IPS-15b (cell line): Measurements from ENCODE around the gene SERPINB2.

Experiments used
- H3K27me3 ChIP-seq: one replicate; pipeline ENCODE4 v1.6.1; 2013; ENCODE audit warnings: low read length; ENCODE audit not compliant: control insufficient read depth, insufficient read depth
- H3K36me3 ChIP-seq: one replicate; pipeline ENCODE4 v1.6.1; 2013; ENCODE audit warnings: low read length; ENCODE audit not compliant: control insufficient read depth, insufficient read depth
- H3K4me1 ChIP-seq: one replicate; pipeline ENCODE4 v1.6.1; 2013; ENCODE audit warnings: mild to moderate bottlenecking, low read length; ENCODE audit not compliant: control insufficient read depth, insufficient read depth
- H3K4me3 ChIP-seq: one replicate; pipeline ENCODE4 v1.5.1; 2013; ENCODE audit warnings: low read depth, low read length
- H3K9ac ChIP-seq: one replicate; pipeline ENCODE4 v1.6.1; 2013; ENCODE audit warnings: low read depth, mild to moderate bottlenecking, low read length
- H3K9me3 ChIP-seq: one replicate; pipeline ENCODE4 v1.6.1; 2013; ENCODE audit warnings: mild to moderate bottlenecking, low read length; ENCODE audit not compliant: control insufficient read depth, insufficient read depth

Gene SERPINB2

GRCh38 chr18:63890237-63890949, 2.9 kb downstream of the SERPINB2 start:
- Histone ChIP-seq H3K27me3 (no peaks in the 10 kb centered on the region), H3K4me1 (no peaks in the 10 kb centered on the region), H3K9ac (no peak overlapping the region), H3K9me3 (no peaks in the 10 kb centered on the region), H3K36me3 (no peaks in the 10 kb centered on the region), H3K4me3 (no peak overlapping the region)

GRCh38 chr18:63890950-63891304, 3.4 kb downstream of the SERPINB2 start:
- Histone ChIP-seq H3K4me3 (no peak overlapping the region), H3K27me3 (no peaks in the 10 kb centered on the region), H3K36me3 (no peaks in the 10 kb centered on the region), H3K9ac (no peak overlapping the region), H3K4me1 (no peaks in the 10 kb centered on the region), H3K9me3 (no peaks in the 10 kb centered on the region)

GRCh38 chr18:63892566-63892965, 5.1 kb downstream of the SERPINB2 start:
- Histone ChIP-seq H3K4me3 (no peak overlapping the region), H3K9me3 (no peaks in the 10 kb centered on the region), H3K27me3 (no peaks in the 10 kb centered on the region), H3K36me3 (no peaks in the 10 kb centered on the region), H3K9ac (no peak overlapping the region), H3K4me1 (no peaks in the 10 kb centered on the region)

- Histone ChIP-seq H3K4me3 (no peak overlapping the region), H3K36me3 (no peaks in the 10 kb centered on the region), H3K27me3 (no peaks in the 10 kb centered on the region), H3K9ac (no peak overlapping the region), H3K4me1 (no peaks in the 10 kb centered on the region), H3K9me3 (no peaks in the 10 kb centered on the region)
Observed at GRCh38 chr18:63894106-63894772, 6.7 kb downstream of the SERPINB2 start.

- Histone ChIP-seq H3K9me3 (no peaks in the 10 kb centered on the region), H3K36me3 (no peaks in the 10 kb centered on the region), H3K27me3 (no peaks in the 10 kb centered on the region), H3K4me1 (no peaks in the 10 kb centered on the region), H3K4me3 (no peak overlapping the region), H3K9ac (no peak overlapping the region)
Observed at GRCh38 chr18:63895190-63895589, 7.7 kb downstream of the SERPINB2 start.

- Histone ChIP-seq H3K9me3 (no peaks in the 10 kb centered on the region), H3K4me3 (no peak overlapping the region), H3K36me3 (no peaks in the 10 kb centered on the region), H3K9ac (no peak overlapping the region), H3K4me1 (no peaks in the 10 kb centered on the region), H3K27me3 (no peaks in the 10 kb centered on the region)
Observed at GRCh38 chr18:63897072-63897471, 9.6 kb downstream of the SERPINB2 start.

- Histone ChIP-seq H3K9me3 (no peaks in the 10 kb centered on the region), H3K4me3 (no peak overlapping the region), H3K27me3 (no peaks in the 10 kb centered on the region), H3K4me1 (no peaks in the 10 kb centered on the region), H3K36me3 (no peaks in the 10 kb centered on the region), H3K9ac (no peak overlapping the region)
Observed at GRCh38 chr18:63899206-63899605, 11.7 kb downstream of the SERPINB2 start.

- no peak overlapping the region for H3K4me3 ChIP-seq
Observed at GRCh38 chr18:63903851-63904570, 16.5 kb downstream of the SERPINB2 start.

GRCh38 chr18:63904694-63905093, 17.2 kb downstream of the SERPINB2 start:
- no peaks in the 10 kb centered on the region for H3K9me3 ChIP-seq
- no peaks in the 10 kb centered on the region for H3K36me3 ChIP-seq
- no peak overlapping the region for H3K4me3 ChIP-seq
- no peaks in the 10 kb centered on the region for H3K4me1 ChIP-seq
- no peak overlapping the region for H3K9ac ChIP-seq
- H3K27me3 ChIP-seq = no peaks in the 10 kb centered on the region

More at GRCh38 chr18:63903851-63904570, 16.5 kb downstream of the SERPINB2 start:
- Histone ChIP-seq H3K9ac (no peak overlapping the region), H3K36me3 (no peaks in the 10 kb centered on the region), H3K9me3 (no peaks in the 10 kb centered on the region), H3K4me1 (no peaks in the 10 kb centered on the region), H3K27me3 (no peaks in the 10 kb centered on the region)

- Histone ChIP-seq H3K27me3 (no peaks in the 10 kb centered on the region), H3K9ac (no peak overlapping the region), H3K4me1 (no peaks in the 10 kb centered on the region), H3K4me3 (no peak overlapping the region), H3K36me3 (no peaks in the 10 kb centered on the region), H3K9me3 (no peaks in the 10 kb centered on the region)
Observed at GRCh38 chr18:63905361-63905760, 17.9 kb downstream of the SERPINB2 start.

- no peaks in the 10 kb centered on the region for H3K4me1 ChIP-seq
- no peak overlapping the region for H3K4me3 ChIP-seq
- no peaks in the 10 kb centered on the region for H3K9me3 ChIP-seq
- H3K9ac ChIP-seq = no peak overlapping the region
- no peaks in the 10 kb centered on the region for H3K36me3 ChIP-seq
- H3K27me3 ChIP-seq = no peaks in the 10 kb centered on the region
Observed at GRCh38 chr18:63906056-63906455, 18.6 kb downstream of the SERPINB2 start.

GRCh38 chr18:63907664-63908063, 20.2 kb downstream of the SERPINB2 start, which contains the start of gene SERPINB10:
SERPINB10 (plus strand) TSS chr18:63907958; CDS start chr18:63915511, 7,553 bp downstream.
- H3K4me1 ChIP-seq = no peaks in the 10 kb centered on the region
- H3K4me3 ChIP-seq = no peak within 1 kb of the TSS
- H3K9me3 ChIP-seq = no peaks in the 10 kb centered on the region
- no peaks in the 10 kb centered on the region for H3K36me3 ChIP-seq
- no peaks in the 10 kb centered on the region for H3K27me3 ChIP-seq
- H3K9ac ChIP-seq = no peak within 1 kb of the TSS
